T-helper 1 cell treated with Interleukin-12 subunit alpha and Interleukin-12 subunit beta and Interleukin-4 antibody, amounts not matched to agents 30 μg/mL and 1 μg/mL, for 36 hours (primary cell): Measurements from ENCODE around the gene JRKL.

ENCODE experiments used
- H3K27ac Mint-ChIP-seq: one replicate; pipeline ENCODE4 v1.8.0; 2021; ENCODE audit warnings: mild to moderate bottlenecking, mixed read lengths
- H3K27me3 Mint-ChIP-seq: one replicate; pipeline ENCODE4 v1.8.0; 2021; ENCODE audit warnings: low read depth, mixed read lengths
- H3K36me3 Mint-ChIP-seq: one replicate; pipeline ENCODE4 v1.8.0; 2021; ENCODE audit warnings: low read depth, mixed read lengths
- H3K4me1 Mint-ChIP-seq: one replicate; pipeline ENCODE4 v1.8.0; 2021; ENCODE audit warnings: low read depth, mixed read lengths
- H3K4me3 Mint-ChIP-seq: one replicate; pipeline ENCODE4 v1.8.0; 2021; ENCODE audit warnings: mild to moderate bottlenecking, moderate library complexity, mixed read lengths
- H3K9me3 Mint-ChIP-seq: one replicate; pipeline ENCODE4 v1.8.0; 2021; ENCODE audit warnings: mixed read lengths

JRKL gene

GRCh38 chr11:96389720-96390487, at the start of gene JRKL, which contains the start of gene CCDC82:
TSS of gene JRKL (plus strand) at chr11:96390013. CDS start at chr11:96390650, 637 bp downstream.
TSS of gene CCDC82 (minus strand) at chr11:96389912. CDS start at chr11:96384747, 5,165 bp downstream.
- peak within 1 kb of the TSS; percentile 93 for H3K4me3 Mint-ChIP-seq
- H3K9me3 Mint-ChIP-seq = no peaks in the 10 kb centered on the region
- H3K36me3 Mint-ChIP-seq = peaks cover 7% of the 10 kb centered on the region
- H3K27ac Mint-ChIP-seq = peak within 1 kb of the TSS; percentile 87
- no peaks in the 10 kb centered on the region for H3K27me3 Mint-ChIP-seq
- peaks cover 34% of the 10 kb centered on the region for H3K4me1 Mint-ChIP-seq

- Mint-ChIP-seq H3K4me1 (peaks cover 60% of the 10 kb centered on the region), H3K4me3 (peak overlapping the region; percentile 97), H3K27me3 (no peaks in the 10 kb centered on the region), H3K27ac (peak overlapping the region; percentile 87), H3K9me3 (no peaks in the 10 kb centered on the region), H3K36me3 (peaks cover 10% of the 10 kb centered on the region)
These were observed 49.3 kb upstream of the JRKL start for GRCh38 chr11:96340555-96340885.

- H3K27me3 Mint-ChIP-seq = no peaks in the 10 kb centered on the region
- peak overlapping the region; percentile 87 for H3K27ac Mint-ChIP-seq
- no peaks in the 10 kb centered on the region for H3K9me3 Mint-ChIP-seq
- peak overlapping the region; percentile 97 for H3K4me3 Mint-ChIP-seq
- H3K4me1 Mint-ChIP-seq = peaks cover 54% of the 10 kb centered on the region
- H3K36me3 Mint-ChIP-seq = peaks cover 5% of the 10 kb centered on the region
These were observed 48.4 kb upstream of the JRKL start for GRCh38 chr11:96341211-96342013.

GRCh38 chr11:96342014-96342960, 47.5 kb upstream of the JRKL start:
- Mint-ChIP-seq H3K27me3 (no peaks in the 10 kb centered on the region), H3K4me1 (peaks cover 50% of the 10 kb centered on the region), H3K27ac (peak overlapping the region; percentile 87), H3K9me3 (no peaks in the 10 kb centered on the region), H3K36me3 (peaks cover 3% of the 10 kb centered on the region), H3K4me3 (peak overlapping the region; percentile 97)

- Mint-ChIP-seq H3K9me3 (no peaks in the 10 kb centered on the region), H3K4me3 (peak within 1 kb of the TSS; percentile 97), H3K36me3 (peaks cover 3% of the 10 kb centered on the region), H3K27me3 (no peaks in the 10 kb centered on the region), H3K4me1 (peaks cover 41% of the 10 kb centered on the region), H3K27ac (peak within 1 kb of the TSS; percentile 87)
These were observed 46.7 kb upstream of the JRKL start, which contains the start of gene MAML2 for GRCh38 chr11:96342961-96343711. TSS of gene MAML2 (minus strand) at chr11:96343195. CDS start at chr11:96341895, 1,300 bp downstream.

GRCh38 chr11:96356848-96357247, 33.0 kb upstream of the JRKL start:
- H3K36me3 Mint-ChIP-seq = peaks cover 40% of the 10 kb centered on the region
- no peak overlapping the region for H3K27ac Mint-ChIP-seq
- peaks cover 10% of the 10 kb centered on the region for H3K4me1 Mint-ChIP-seq
- no peaks in the 10 kb centered on the region for H3K27me3 Mint-ChIP-seq
- no peaks in the 10 kb centered on the region for H3K9me3 Mint-ChIP-seq
- no peak overlapping the region for H3K4me3 Mint-ChIP-seq

GRCh38 chr11:96357794-96358193, 32.0 kb upstream of the JRKL start:
- H3K36me3 Mint-ChIP-seq = peaks cover 42% of the 10 kb centered on the region
- no peaks in the 10 kb centered on the region for H3K27me3 Mint-ChIP-seq
- no peak overlapping the region for H3K4me3 Mint-ChIP-seq
- no peaks in the 10 kb centered on the region for H3K9me3 Mint-ChIP-seq
- H3K27ac Mint-ChIP-seq = no peak overlapping the region
- peaks cover 10% of the 10 kb centered on the region for H3K4me1 Mint-ChIP-seq

GRCh38 chr11:96358321-96358720, 31.5 kb upstream of the JRKL start:
- no peaks in the 10 kb centered on the region for H3K9me3 Mint-ChIP-seq
- H3K4me3 Mint-ChIP-seq = no peak overlapping the region
- no peak overlapping the region for H3K27ac Mint-ChIP-seq
- peaks cover 44% of the 10 kb centered on the region for H3K36me3 Mint-ChIP-seq
- peaks cover 10% of the 10 kb centered on the region for H3K4me1 Mint-ChIP-seq
- no peaks in the 10 kb centered on the region for H3K27me3 Mint-ChIP-seq

GRCh38 chr11:96361778-96362177, 28.0 kb upstream of the JRKL start:
- peaks cover 31% of the 10 kb centered on the region for H3K36me3 Mint-ChIP-seq
- no peak overlapping the region for H3K27ac Mint-ChIP-seq
- no peaks in the 10 kb centered on the region for H3K9me3 Mint-ChIP-seq
- H3K4me3 Mint-ChIP-seq = no peak overlapping the region
- H3K4me1 Mint-ChIP-seq = peaks cover 10% of the 10 kb centered on the region
- H3K27me3 Mint-ChIP-seq = no peaks in the 10 kb centered on the region

- no peak overlapping the region for H3K4me3 Mint-ChIP-seq
- H3K36me3 Mint-ChIP-seq = peaks cover 30% of the 10 kb centered on the region
- no peaks in the 10 kb centered on the region for H3K4me1 Mint-ChIP-seq
- H3K27me3 Mint-ChIP-seq = no peaks in the 10 kb centered on the region
- H3K27ac Mint-ChIP-seq = no peak overlapping the region
- H3K9me3 Mint-ChIP-seq = no peaks in the 10 kb centered on the region
These were observed 24.3 kb upstream of the JRKL start for GRCh38 chr11:96365493-96365892.

- Mint-ChIP-seq H3K4me3 (no peak overlapping the region), H3K4me1 (no peaks in the 10 kb centered on the region), H3K9me3 (no peaks in the 10 kb centered on the region), H3K27me3 (no peaks in the 10 kb centered on the region), H3K36me3 (peaks cover 28% of the 10 kb centered on the region), H3K27ac (no peak overlapping the region)
These were observed 23.8 kb upstream of the JRKL start for GRCh38 chr11:96366024-96366423.

GRCh38 chr11:96367342-96367741, 22.5 kb upstream of the JRKL start:
- Mint-ChIP-seq H3K27ac (peak overlapping the region; percentile 38), H3K36me3 (peaks cover 31% of the 10 kb centered on the region), H3K4me1 (no peaks in the 10 kb centered on the region), H3K4me3 (no peak overlapping the region), H3K9me3 (no peaks in the 10 kb centered on the region), H3K27me3 (no peaks in the 10 kb centered on the region)

GRCh38 chr11:96373826-96374225, 16.0 kb upstream of the JRKL start:
- no peaks in the 10 kb centered on the region for H3K27me3 Mint-ChIP-seq
- H3K9me3 Mint-ChIP-seq = no peaks in the 10 kb centered on the region
- no peak overlapping the region for H3K27ac Mint-ChIP-seq
- peaks cover 4% of the 10 kb centered on the region for H3K4me1 Mint-ChIP-seq
- no peak overlapping the region for H3K4me3 Mint-ChIP-seq
- peaks cover 25% of the 10 kb centered on the region for H3K36me3 Mint-ChIP-seq
